Activated CD4-positive, alpha-beta T cell treated with anti-CD3 and anti-CD28 coated beads, Interleukin-2, amount 10 ng/mL, durations not matched to agents 7 days and 5 days (primary cell): Measurements from ENCODE around the gene HMG20B. TPM values are rescaled to one million over a fixed set of nuclear protein-coding genes. Genes with fewer than 3 reads are reported as not detected.

Experiments
- CTCF ChIA-PET: fragments of 350-600 bp; sonication (Branson Sonifier 250); formaldehyde crosslinking; loops from one replicate; lab custom pipeline; 2021; ENCODE audit warnings: antibody characterized with exemption; lab: Charles Lee
- POLR2A ChIA-PET: fragments of 350-600 bp; sonication (Branson Sonifier 250); formaldehyde crosslinking; loops from one replicate; lab custom pipeline; 2021; ENCODE audit warnings: antibody characterized with exemption; lab: Charles Lee
- DNase-seq: peaks from one replicate; pipeline ENCODE4 v3.0.0-alpha.2; 2020
- H3K27ac Mint-ChIP-seq: one replicate; pipeline ENCODE4 v1.8.0; 2021; ENCODE audit warnings: mild to moderate bottlenecking, moderate library complexity, mixed read lengths
- H3K27me3 Mint-ChIP-seq: one replicate; pipeline ENCODE4 v1.8.0; 2021; ENCODE audit warnings: mixed read lengths
- H3K36me3 Mint-ChIP-seq: one replicate; pipeline ENCODE4 v1.8.0; 2021; ENCODE audit warnings: low read depth, mixed read lengths
- H3K4me1 Mint-ChIP-seq: one replicate; pipeline ENCODE4 v1.8.0; 2021; ENCODE audit warnings: mixed read lengths
- H3K4me3 Mint-ChIP-seq: one replicate; pipeline ENCODE4 v1.8.0; 2021; ENCODE audit warnings: mild to moderate bottlenecking, moderate library complexity, mixed read lengths
- H3K9me3 Mint-ChIP-seq: one replicate; pipeline ENCODE4 v1.8.0; 2021; ENCODE audit warnings: mixed read lengths
- total RNA-seq, 2 experiments: library from RNA; stranded (reverse); gene quantifications; one replicate each; pipeline ENCODE4 v1.2.3, GENCODE V29; 2021

Gene HMG20B
- total RNA-seq, 2 experiments from 2014 or later = 47.8 to 54.1 TPM

DNA sequence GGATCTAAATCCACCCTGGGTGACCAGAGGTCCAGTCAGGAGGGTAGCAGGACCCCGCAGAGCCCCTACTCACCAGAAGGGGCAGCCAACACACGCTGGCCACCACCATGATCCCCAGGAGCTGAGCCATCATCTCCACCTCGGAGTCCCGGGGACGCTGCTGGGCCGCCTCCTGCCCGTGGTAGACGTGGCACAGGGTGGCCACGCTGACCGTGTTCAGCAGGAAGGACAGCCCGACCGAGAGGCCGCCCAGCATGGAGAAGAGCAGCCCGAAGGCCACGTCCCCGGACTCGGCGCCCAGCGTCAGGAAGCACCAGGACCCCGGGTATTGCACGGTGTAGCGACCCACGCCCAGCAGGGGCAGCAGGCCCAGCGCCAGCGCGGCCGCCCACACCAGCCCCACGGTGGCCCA lies 27.0 kb downstream of the HMG20B start:
- ChIA-PET CTCF (no interaction called here), POLR2A (no interaction called here)
- Mint-ChIP-seq H3K9me3 (no peaks in the 10 kb centered on the region), H3K4me3 (no peak overlapping the region), H3K27me3 (no peaks in the 10 kb centered on the region), H3K36me3 (no peaks in the 10 kb centered on the region), H3K4me1 (no peaks in the 10 kb centered on the region), H3K27ac (no peak overlapping the region)
- no peak for DNase-seq

DNA sequence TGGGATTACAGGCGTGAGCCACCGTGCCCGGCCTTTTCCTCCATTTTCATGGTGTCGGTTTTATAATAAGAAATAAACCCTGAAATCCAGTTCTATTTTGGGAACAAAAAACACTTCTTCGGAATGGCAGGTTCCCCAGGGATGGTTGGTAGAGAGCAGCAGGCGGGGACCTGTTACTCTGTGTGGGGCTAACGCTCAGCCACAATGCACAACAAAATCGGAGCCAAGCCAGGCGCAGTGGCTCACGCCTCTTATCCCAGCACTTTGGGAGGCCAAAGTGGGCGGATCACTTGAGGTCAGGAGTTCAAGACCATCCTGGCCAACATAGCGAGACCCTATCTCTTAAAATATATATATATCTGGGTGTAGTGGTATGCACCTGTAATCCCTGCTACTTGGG lies 28.3 kb downstream of the HMG20B start:
- CTCF ChIA-PET = no interaction called here
- no peak for DNase-seq
- no peaks in the 10 kb centered on the region for H3K27me3 Mint-ChIP-seq
- H3K27ac Mint-ChIP-seq = no peak overlapping the region
- no peak overlapping the region for H3K4me3 Mint-ChIP-seq
- no peaks in the 10 kb centered on the region for H3K36me3 Mint-ChIP-seq
- no peaks in the 10 kb centered on the region for H3K4me1 Mint-ChIP-seq
- POLR2A ChIA-PET = no interaction called here
- H3K9me3 Mint-ChIP-seq = no peaks in the 10 kb centered on the region

GRCh38 chr19:3603121-3603811 lies 30.5 kb downstream of the HMG20B start:
- ChIA-PET POLR2A (no interaction called here), CTCF (no interaction called here)
- H3K36me3 Mint-ChIP-seq = no peaks in the 10 kb centered on the region
- H3K27ac Mint-ChIP-seq = no peak overlapping the region
- no peaks in the 10 kb centered on the region for H3K9me3 Mint-ChIP-seq
- H3K4me3 Mint-ChIP-seq = no peak overlapping the region
- DNase-seq = no peak
- peaks cover 8% of the 10 kb centered on the region for H3K4me1 Mint-ChIP-seq
- H3K27me3 Mint-ChIP-seq = peaks cover 5% of the 10 kb centered on the region

GRCh38 chr19:3604227-3604986 lies 31.7 kb downstream of the HMG20B start:
- Mint-ChIP-seq H3K27me3 (peaks cover 5% of the 10 kb centered on the region), H3K27ac (no peak overlapping the region), H3K9me3 (no peaks in the 10 kb centered on the region), H3K36me3 (no peaks in the 10 kb centered on the region), H3K4me1 (peaks cover 11% of the 10 kb centered on the region), H3K4me3 (no peak overlapping the region)
- POLR2A ChIA-PET = no interaction called here
- DNase-seq = no peak
- CTCF ChIA-PET = no interaction called here

DNA sequence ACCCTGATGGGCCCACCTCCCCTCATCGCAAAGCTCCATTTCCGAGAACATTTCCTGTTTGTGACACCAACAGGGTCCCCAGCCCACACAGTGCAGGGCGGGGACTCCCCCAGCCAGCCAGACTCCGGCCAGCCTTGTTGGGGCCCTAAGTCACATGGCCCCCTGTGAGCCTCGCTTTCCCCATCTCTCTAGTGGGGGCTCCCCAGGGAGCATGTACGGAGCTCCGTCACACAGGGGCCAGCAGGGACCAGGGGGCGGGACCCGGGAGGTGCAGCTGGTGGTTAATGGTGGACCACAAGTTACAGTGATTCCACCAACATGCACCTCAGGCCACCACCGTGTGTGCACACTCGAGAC lies 32.2 kb downstream of the HMG20B start:
- ChIA-PET CTCF (no interaction called here), POLR2A (no interaction called here)
- peaks cover 5% of the 10 kb centered on the region for H3K27me3 Mint-ChIP-seq
- no peaks in the 10 kb centered on the region for H3K9me3 Mint-ChIP-seq
- no peaks in the 10 kb centered on the region for H3K36me3 Mint-ChIP-seq
- no peak overlapping the region for H3K4me3 Mint-ChIP-seq
- H3K27ac Mint-ChIP-seq = no peak overlapping the region
- DNase-seq = peak; percentile 29
- peaks cover 12% of the 10 kb centered on the region for H3K4me1 Mint-ChIP-seq

GRCh38 chr19:3605361-3605760 lies 32.6 kb downstream of the HMG20B start:
- H3K36me3 Mint-ChIP-seq = no peaks in the 10 kb centered on the region
- no peak overlapping the region for H3K4me3 Mint-ChIP-seq
- no peak overlapping the region for H3K27ac Mint-ChIP-seq
- H3K4me1 Mint-ChIP-seq = peaks cover 12% of the 10 kb centered on the region
- H3K27me3 Mint-ChIP-seq = peaks cover 5% of the 10 kb centered on the region
- ChIA-PET POLR2A (no interaction called here), CTCF (no interaction called here)
- H3K9me3 Mint-ChIP-seq = no peaks in the 10 kb centered on the region
- no peak for DNase-seq

- ChIA-PET CTCF (no interaction called here), POLR2A (no interaction called here)
- peaks cover 12% of the 10 kb centered on the region for H3K4me1 Mint-ChIP-seq
- peaks cover 5% of the 10 kb centered on the region for H3K27me3 Mint-ChIP-seq
- DNase-seq = no peak
- no peak overlapping the region for H3K27ac Mint-ChIP-seq
- H3K9me3 Mint-ChIP-seq = no peaks in the 10 kb centered on the region
- H3K4me3 Mint-ChIP-seq = no peak overlapping the region
- no peaks in the 10 kb centered on the region for H3K36me3 Mint-ChIP-seq
Measured at GRCh38 chr19:3605770-3606169, 33.0 kb downstream of the HMG20B start.

DNA sequence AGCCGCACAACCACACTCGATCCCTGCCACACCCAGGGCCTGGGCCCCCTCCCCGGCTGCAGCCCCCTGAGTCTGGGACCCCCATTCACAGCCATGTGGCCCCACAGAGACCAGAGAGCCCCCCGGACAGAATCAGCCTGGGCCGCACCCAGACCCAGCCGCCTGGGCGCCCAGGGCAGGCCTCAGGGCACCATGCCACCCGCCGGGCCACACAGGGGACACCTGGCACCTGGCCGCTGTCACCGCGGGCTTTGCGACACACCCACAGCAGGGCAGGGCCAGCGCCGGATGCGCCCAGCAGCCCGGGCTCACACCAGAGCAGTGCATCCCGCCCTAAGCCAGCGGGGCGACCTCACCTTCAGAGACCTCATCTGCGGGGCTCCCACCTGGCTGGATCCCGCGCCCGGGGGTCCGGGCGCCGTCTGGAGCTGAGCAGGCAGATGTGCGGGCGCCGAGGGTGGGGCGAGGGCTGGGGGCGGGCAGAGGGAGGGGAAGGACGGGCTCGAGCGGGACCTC lies 33.5 kb downstream of the HMG20B start:
- ChIA-PET POLR2A (no interaction called here), CTCF (no interaction called here)
- no peaks in the 10 kb centered on the region for H3K36me3 Mint-ChIP-seq
- H3K4me1 Mint-ChIP-seq = peaks cover 12% of the 10 kb centered on the region
- H3K4me3 Mint-ChIP-seq = peak overlapping the region; percentile 44
- no peaks in the 10 kb centered on the region for H3K9me3 Mint-ChIP-seq
- DNase-seq = peak; percentile 27
- H3K27ac Mint-ChIP-seq = no peak overlapping the region
- H3K27me3 Mint-ChIP-seq = peaks cover 5% of the 10 kb centered on the region

DNA sequence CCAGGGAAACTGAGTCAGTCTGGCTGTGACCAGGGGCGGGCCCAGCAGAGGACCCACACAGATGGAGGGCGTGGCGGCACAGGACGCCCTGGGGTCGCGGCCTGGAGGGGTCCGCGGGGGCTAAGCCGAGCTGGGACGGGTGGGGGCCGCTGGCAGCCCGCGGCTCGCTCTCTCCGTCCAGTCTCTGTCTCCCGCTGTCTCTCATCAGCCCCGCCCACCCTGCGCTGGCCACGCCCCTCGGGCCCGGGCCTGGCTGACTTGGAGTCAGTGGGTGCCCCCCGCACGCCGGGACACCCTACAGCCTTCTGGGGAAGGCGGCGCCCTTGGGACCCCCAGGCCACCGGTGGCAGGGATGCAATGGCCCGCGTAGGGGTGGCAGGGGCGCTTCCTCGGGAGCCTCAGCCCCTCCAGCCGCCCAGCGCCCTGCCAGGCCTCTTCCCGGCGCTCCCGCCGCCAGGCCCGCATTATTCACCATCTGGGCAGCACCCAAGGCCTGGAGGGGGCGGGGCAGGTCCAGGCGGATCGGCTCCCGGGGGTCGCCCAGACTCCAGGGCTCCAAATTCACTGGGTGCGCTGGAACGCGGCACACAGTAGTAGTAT lies 34.0 kb downstream of the HMG20B start, which contains the start of gene TBXA2R:
Gene TBXA2R, minus strand, starts transcription at position 186 of the 600 bp plus-strand sequence. CDS start 6,241 bp downstream, outside the sequence.
- H3K27ac Mint-ChIP-seq = peak within 1 kb of the TSS; percentile 66
- ChIA-PET CTCF (no interaction called here), POLR2A (no interaction called here)
- peaks cover 12% of the 10 kb centered on the region for H3K4me1 Mint-ChIP-seq
- peak within 1 kb of the TSS; percentile 44 for H3K4me3 Mint-ChIP-seq
- peaks cover 5% of the 10 kb centered on the region for H3K27me3 Mint-ChIP-seq
- no peaks in the 10 kb centered on the region for H3K9me3 Mint-ChIP-seq
- peak; percentile 30 for DNase-seq
- H3K36me3 Mint-ChIP-seq = peaks cover under 1% of the 10 kb centered on the region

- Mint-ChIP-seq H3K4me1 (peaks cover 12% of the 10 kb centered on the region), H3K27ac (peak overlapping the region; percentile 66), H3K9me3 (no peaks in the 10 kb centered on the region), H3K27me3 (peaks cover 5% of the 10 kb centered on the region), H3K4me3 (no peak overlapping the region), H3K36me3 (peaks cover 4% of the 10 kb centered on the region)
- POLR2A ChIA-PET = interaction anchor here (0.5 to 0.6 kb wide), 2 partner anchors 10 to 1456 kb away, joined by 3 to 4 read pairs; no protein-coding TSS in a partner anchor
- no peak for DNase-seq
- CTCF ChIA-PET = interaction anchor here (0.9 to 1.6 kb wide), 3 partner anchors 14 to 51 kb away, joined by 3 to 4 read pairs (median 4); no protein-coding TSS in a partner anchor
Measured at GRCh38 chr19:3607303-3608078, 34.7 kb downstream of the HMG20B start.

DNA sequence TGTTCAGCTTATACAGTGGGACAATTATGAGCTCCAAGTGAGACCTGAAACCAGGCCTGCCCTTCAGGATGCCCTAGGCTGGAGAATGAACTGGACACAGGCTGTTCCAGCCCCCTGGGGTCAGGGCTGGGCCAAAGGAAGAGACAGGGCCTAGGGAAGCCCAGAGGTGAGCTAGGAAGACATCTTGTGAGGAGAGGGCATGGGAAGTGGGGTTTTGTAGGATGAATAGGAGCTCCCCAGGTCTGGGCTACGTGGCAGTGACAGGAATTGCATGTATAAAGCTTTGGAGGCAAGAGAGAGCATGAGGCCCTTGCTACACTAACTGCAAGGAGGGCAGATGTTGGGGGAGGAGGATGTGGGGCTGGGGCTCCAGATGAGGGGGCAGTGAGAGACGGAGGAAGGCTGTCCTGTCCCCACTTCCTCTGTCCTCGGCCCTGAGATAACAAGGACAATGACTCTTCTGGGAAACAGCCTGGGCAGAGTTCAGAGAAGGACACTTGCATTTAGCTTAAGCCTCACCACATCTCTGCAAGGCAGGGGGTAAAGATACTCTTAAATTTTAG lies 35.4 kb downstream of the HMG20B start:
- ChIA-PET POLR2A (interaction anchor here (0.5 kb wide), 1 partner anchor 1456 kb away, joined by 4 read pairs; no protein-coding TSS in a partner anchor), CTCF (interaction anchor here (0.9 to 1.6 kb wide), 3 partner anchors 13 to 52 kb away, joined by 3 to 4 read pairs (median 4); no protein-coding TSS in a partner anchor)
- no peak for DNase-seq
- H3K4me1 Mint-ChIP-seq = peaks cover 12% of the 10 kb centered on the region
- peaks cover 4% of the 10 kb centered on the region for H3K36me3 Mint-ChIP-seq
- no peak overlapping the region for H3K27ac Mint-ChIP-seq
- H3K27me3 Mint-ChIP-seq = peaks cover 5% of the 10 kb centered on the region
- H3K4me3 Mint-ChIP-seq = no peak overlapping the region
- no peaks in the 10 kb centered on the region for H3K9me3 Mint-ChIP-seq

DNA sequence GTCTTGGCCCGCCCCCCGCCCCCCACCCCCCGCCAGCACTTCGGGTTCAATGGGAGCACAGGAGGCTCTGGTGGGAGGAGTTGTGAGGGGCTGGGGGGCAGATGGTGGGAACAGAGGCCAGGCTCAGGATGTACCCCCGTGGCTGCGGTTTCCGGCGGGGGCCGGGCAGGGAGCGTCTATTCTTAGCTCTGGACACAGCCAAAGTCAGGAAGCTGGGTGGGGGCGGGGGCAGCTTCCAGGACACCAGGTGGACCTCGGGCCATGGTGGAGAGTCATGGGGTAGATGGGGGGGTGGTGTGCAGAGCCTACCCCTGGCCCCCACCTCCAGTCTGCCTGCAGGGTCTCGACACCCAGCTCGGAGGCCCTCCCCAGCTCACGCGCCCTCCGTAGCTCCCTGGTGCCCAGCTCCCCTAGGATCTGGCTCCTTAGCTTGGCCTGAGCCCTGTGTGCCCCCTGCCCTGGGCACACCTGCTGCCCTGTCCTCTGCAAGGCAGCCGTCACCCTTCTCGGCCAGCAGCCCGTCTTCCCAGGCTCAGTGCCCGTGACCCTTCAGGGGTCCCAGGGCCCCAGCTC lies 36.1 kb downstream of the HMG20B start:
- ChIA-PET CTCF (interaction anchor here (1.6 kb wide), 1 partner anchor 13 kb away, joined by 4 read pairs; no protein-coding TSS in a partner anchor), POLR2A (no interaction called here)
- H3K4me3 Mint-ChIP-seq = no peak overlapping the region
- peaks cover 5% of the 10 kb centered on the region for H3K27me3 Mint-ChIP-seq
- peaks cover 12% of the 10 kb centered on the region for H3K4me1 Mint-ChIP-seq
- DNase-seq = no peak
- no peak overlapping the region for H3K27ac Mint-ChIP-seq
- peaks cover 4% of the 10 kb centered on the region for H3K36me3 Mint-ChIP-seq
- no peaks in the 10 kb centered on the region for H3K9me3 Mint-ChIP-seq
